Thoracic aorta (tissue), 2 donors: ENCODE data around the gene LAMTOR5. TPM values are rescaled to one million over a fixed set of nuclear protein-coding genes. Genes with fewer than 3 reads are reported as not detected.
"Not testable (repeated sequence)": the region's sequence is repeated elsewhere in the genome, so short reads cannot be mapped to it uniquely, and the experiment has no call there.

ENCODE experiments used
- ATAC-seq: fragments of 150-250 bp; one replicate; pipeline ENCODE4 v1.8.0; 2017; ENCODE audit warnings: low read depth; ENCODE audit not compliant: insufficient number of reproducible peaks, low FRiP score
- DNase-seq: peaks from one replicate; pipeline ENCODE4 v3.0.0-alpha.2; 2020; ENCODE audit warnings: low spot score
- H3K27ac ChIP-seq, 2 donors: fragments of 200-600 bp; sonication (generic); 1 replicate in 1 of 2; 2 replicates in 1 of 2; pipeline ENCODE4 v1.5.1; 2016; ENCODE audit warnings: mild to moderate bottlenecking in 2 of 2, moderate library complexity in 2 of 2
- H3K27me3 ChIP-seq: fragments of 200-600 bp; sonication (generic); replicated peaks from 2 replicates; pipeline ENCODE4 v1.6.0; 2016; ENCODE audit warnings: mild to moderate bottlenecking; ENCODE audit not compliant: insufficient read depth
- H3K36me3 ChIP-seq: fragments of 200-600 bp; sonication (generic); one replicate; pipeline ENCODE4 v1.5.1; 2016
- H3K4me1 ChIP-seq, 2 donors: fragments of 200-600 bp; sonication (generic); 1 replicate in 1 of 2; 2 replicates in 1 of 2; pipeline versions ENCODE4 v1.5.1 to v1.6.0; 2016; ENCODE audit warnings: low read depth in 2 of 2, mild to moderate bottlenecking in 1 of 2; ENCODE audit not compliant: control insufficient read depth in 1 of 2
- H3K4me3 ChIP-seq: fragments of 200-600 bp; sonication (generic); 2 replicates; pipeline ENCODE4 v1.5.1; 2016; ENCODE audit warnings: mild to moderate bottlenecking
- H3K9me3 ChIP-seq: fragments of 200-600 bp; sonication (generic); 2 replicates; pipeline ENCODE4 v1.5.1; 2016
- total RNA-seq, 2 donors: library from RNA; depleted of rRNA; stranded (reverse); fragments of >200 nt; gene quantifications; one replicate each; pipeline versions ENCODE4 v1.1.0 to v1.2.3, GENCODE V29; 2016
- TF ChIP-seq, protein P1 (sequence below): fragments of 200-600 bp; sonication (generic); IDR thresholded peaks from one replicate; pipeline ENCODE4 v1.5.1; 2019; ENCODE audit warnings: antibody characterized with exemption

The LAMTOR5 gene
- total RNA-seq, 2 donors from 2014 or later, result 76.6 to 95.2 TPM

DNA sequence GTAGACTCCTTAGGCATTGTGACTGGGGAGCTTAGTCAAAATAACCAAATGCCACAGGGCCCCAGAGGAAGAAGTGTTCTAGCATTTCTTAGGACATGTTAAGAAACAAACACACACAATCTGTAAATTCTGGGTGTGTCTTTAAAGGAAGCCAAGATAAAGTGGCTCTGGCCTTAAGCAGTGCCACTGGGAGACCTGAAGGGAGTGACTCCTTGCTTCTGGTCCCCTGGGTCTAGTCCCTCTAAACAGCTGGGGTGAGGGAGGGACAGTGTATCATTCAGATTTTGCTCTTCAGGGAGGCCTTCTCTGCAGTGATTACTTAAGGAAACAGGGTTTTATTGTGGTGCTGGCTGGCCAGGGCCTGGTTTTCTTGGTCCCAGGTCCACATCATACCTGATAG lies 34.4 kb upstream of the LAMTOR5 start:
- no peak for ATAC-seq
- TF ChIP-seq, protein P1, sequence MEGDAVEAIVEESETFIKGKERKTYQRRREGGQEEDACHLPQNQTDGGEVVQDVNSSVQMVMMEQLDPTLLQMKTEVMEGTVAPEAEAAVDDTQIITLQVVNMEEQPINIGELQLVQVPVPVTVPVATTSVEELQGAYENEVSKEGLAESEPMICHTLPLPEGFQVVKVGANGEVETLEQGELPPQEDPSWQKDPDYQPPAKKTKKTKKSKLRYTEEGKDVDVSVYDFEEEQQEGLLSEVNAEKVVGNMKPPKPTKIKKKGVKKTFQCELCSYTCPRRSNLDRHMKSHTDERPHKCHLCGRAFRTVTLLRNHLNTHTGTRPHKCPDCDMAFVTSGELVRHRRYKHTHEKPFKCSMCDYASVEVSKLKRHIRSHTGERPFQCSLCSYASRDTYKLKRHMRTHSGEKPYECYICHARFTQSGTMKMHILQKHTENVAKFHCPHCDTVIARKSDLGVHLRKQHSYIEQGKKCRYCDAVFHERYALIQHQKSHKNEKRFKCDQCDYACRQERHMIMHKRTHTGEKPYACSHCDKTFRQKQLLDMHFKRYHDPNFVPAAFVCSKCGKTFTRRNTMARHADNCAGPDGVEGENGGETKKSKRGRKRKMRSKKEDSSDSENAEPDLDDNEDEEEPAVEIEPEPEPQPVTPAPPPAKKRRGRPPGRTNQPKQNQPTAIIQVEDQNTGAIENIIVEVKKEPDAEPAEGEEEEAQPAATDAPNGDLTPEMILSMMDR, result no peak
- Histone ChIP-seq H3K4me1 (no peaks in the 10 kb centered on the region), H3K4me3 (no peak overlapping the region), H3K9me3 (no peaks in the 10 kb centered on the region), H3K36me3 (no peaks in the 10 kb centered on the region), H3K27ac (no peak overlapping the region), H3K27me3 (no peaks in the 10 kb centered on the region)
- no peak for DNase-seq

DNA sequence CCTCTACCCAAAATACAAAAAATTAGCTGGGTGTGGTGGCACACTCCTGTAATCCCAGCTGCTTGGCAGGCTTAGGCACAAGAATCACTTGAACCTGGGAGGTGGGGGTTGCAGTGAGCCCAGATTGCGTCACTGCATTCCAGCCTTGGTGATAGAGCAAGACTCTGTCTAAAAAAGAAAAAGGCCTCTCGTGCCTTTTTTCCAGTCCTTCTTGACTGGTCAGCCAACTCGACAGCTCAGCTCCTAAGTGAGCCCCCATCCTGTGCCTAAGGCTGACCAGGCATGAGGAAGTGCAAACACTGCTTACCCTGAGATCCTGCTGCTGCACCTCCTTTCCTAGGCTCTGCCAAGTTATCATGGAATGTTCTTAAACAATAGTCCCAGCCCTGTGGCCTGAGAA lies 33.4 kb upstream of the LAMTOR5 start:
- no peaks in the 10 kb centered on the region for H3K9me3 ChIP-seq
- DNase-seq (no peak), ATAC-seq (no peak)
- H3K27ac ChIP-seq, result no peak overlapping the region
- H3K27me3 ChIP-seq, result no peaks in the 10 kb centered on the region
- TF ChIP-seq, protein P1, result no peak
- H3K4me1 ChIP-seq, result no peaks in the 10 kb centered on the region
- H3K4me3 ChIP-seq, result no peak overlapping the region
- no peaks in the 10 kb centered on the region for H3K36me3 ChIP-seq

DNA sequence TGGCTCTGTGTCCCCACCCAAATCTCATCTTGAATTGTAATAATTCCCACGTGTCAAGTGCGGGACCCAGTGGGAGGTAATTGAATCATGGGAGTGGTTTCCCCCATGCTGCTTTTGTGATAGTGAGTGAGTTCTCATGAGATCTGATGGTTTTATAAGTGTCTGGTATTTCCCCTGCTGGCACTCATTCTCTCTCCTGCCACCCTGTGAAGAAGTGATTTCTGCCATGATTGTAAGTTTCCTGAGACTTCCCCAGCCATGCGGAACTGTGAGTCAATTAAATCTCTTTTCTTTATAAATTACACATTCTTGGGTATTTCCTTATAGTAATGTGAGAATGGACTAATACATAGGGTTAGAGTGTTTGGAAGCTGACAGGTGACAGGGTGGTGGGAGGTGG lies 32.4 kb upstream of the LAMTOR5 start:
- not testable (repeated sequence) for ATAC-seq, H3K27ac ChIP-seq, H3K27me3 ChIP-seq, H3K4me3 ChIP-seq, H3K4me1 ChIP-seq, H3K9me3 ChIP-seq, H3K36me3 ChIP-seq, DNase-seq

DNA sequence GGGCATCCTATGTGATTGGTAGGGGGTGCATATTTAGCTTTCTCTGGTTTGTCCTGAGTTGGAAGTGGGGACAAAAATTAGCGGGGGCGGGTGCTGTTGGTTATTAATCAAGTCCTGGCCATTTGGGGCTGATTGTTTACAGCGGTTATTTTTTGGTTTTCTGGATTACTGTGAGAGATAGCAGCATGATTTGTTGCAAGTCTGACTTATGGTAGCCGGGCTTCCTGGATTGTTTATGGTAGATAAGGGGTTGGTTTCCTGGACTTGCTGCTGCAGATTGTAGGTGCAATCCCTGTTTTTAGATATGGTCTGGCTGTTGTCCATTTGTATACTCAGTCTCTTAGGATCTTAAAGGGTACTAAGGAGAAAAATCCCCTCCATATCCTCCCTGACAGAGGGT lies 31.4 kb upstream of the LAMTOR5 start:
- Histone ChIP-seq H3K27me3 (no peaks in the 10 kb centered on the region), H3K4me1 (no peaks in the 10 kb centered on the region), H3K4me3 (no peak overlapping the region), H3K9me3 (no peaks in the 10 kb centered on the region), H3K27ac (no peak overlapping the region), H3K36me3 (no peaks in the 10 kb centered on the region)
- DNase-seq, result no peak
- ATAC-seq, result no peak
- TF ChIP-seq, protein P1, result no peak

DNA sequence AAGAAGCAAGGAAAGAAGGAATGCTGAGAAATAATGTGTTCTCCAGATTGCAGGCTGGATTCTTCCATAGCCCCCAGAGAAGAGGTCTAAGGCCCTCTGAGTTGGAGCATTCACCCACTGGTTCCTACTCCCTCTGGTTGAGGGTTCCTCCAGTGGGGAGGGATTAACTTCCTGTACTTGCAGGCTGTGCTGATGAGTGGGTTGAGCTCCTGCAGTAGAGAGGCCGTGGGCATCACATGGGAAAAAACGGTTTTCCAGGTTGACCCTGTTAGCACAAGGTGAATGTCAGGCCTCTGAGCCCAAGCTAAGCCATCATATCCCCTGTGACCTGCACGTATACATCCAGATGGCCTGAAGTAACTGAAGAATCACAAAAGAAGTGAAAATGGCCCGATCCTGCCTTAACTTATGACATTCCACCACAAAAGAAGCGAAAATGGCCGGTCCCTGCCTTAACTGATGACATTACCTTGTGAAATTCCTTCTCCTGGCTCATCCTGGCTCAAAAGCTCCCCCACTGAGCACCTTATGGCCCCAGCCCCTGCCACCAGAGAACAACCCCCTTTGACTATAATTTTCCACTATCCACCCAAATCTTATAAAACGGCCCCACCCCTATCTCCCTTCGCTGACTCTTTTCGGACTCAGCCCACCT lies 30.3 kb upstream of the LAMTOR5 start:
- H3K36me3 ChIP-seq, H3K4me3 ChIP-seq, H3K27me3 ChIP-seq, H3K9me3 ChIP-seq, H3K27ac ChIP-seq, DNase-seq, H3K4me1 ChIP-seq, ATAC-seq: not testable (repeated sequence)

DNA sequence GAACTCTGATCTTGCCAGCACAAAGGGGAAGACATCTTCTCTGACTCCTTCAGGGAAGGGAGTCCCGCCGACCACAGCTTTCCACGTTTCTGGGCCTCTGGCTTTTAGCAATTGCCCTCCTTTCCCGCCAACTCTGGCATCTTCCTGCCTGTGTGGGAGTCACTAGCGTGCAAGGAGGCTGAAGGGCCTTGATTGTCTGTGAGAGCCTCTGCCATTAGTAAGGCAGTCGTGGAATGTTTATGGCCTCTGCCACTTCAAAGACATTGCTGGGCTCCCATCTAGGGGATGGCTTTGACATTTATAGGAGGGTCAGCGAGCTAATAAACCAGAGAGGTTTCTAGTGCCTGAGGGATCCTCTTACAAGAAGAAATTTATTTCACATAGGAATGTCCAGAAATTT lies 29.1 kb upstream of the LAMTOR5 start:
- no peak overlapping the region for H3K27ac ChIP-seq
- H3K9me3 ChIP-seq, result no peaks in the 10 kb centered on the region
- H3K27me3 ChIP-seq, result no peaks in the 10 kb centered on the region
- H3K4me1 ChIP-seq, result no peaks in the 10 kb centered on the region
- H3K4me3 ChIP-seq, result no peak overlapping the region
- DNase-seq, result no peak
- no peak for ATAC-seq
- no peaks in the 10 kb centered on the region for H3K36me3 ChIP-seq
- TF ChIP-seq, protein P1, result no peak
